Bone marrow (tissue), 2 donors: ENCODE measurements around the gene RFFL.

ENCODE experiments used
- DNase-seq, 2 donors: peaks; one replicate each; lab custom pipeline; 2025; lab: John Stamatoyannopoulos, UW

The RFFL gene

GRCh38 chr17:35081638-35082037, 18.1 kb upstream of the RFFL start:
- DNase-seq = no peak

- DNase-seq = peak in 1 of 2 donors; percentile 24
Observed at GRCh38 chr17:35080536-35080935, 17.0 kb upstream of the RFFL start.

- no peak for DNase-seq
Observed at GRCh38 chr17:35079547-35080423, 16.3 kb upstream of the RFFL start.

- DNase-seq = no peak
Observed at GRCh38 chr17:35076874-35077273, 13.4 kb upstream of the RFFL start.

GRCh38 chr17:35074711-35075707, 11.5 kb upstream of the RFFL start:
- DNase-seq = no peak

- DNase-seq = no peak
Observed at GRCh38 chr17:35073991-35074627, 10.6 kb upstream of the RFFL start.

- DNase-seq = no peak
Observed at GRCh38 chr17:35073183-35073790, 9.8 kb upstream of the RFFL start.

GRCh38 chr17:35069311-35069710, 5.8 kb upstream of the RFFL start:
- no peak for DNase-seq

GRCh38 chr17:35068249-35068648, 4.7 kb upstream of the RFFL start:
- no peak for DNase-seq

GRCh38 chr17:35065880-35066279, 2.4 kb upstream of the RFFL start:
- DNase-seq = no peak

- no peak for DNase-seq
Observed at GRCh38 chr17:35064516-35065215, 1.2 kb upstream of the RFFL start.

GRCh38 chr17:35062308-35062707, 1.2 kb downstream of the RFFL start:
- DNase-seq = no peak

GRCh38 chr17:35057332-35057915, 6.1 kb downstream of the RFFL start:
- no peak for DNase-seq

- DNase-seq = no peak
Observed at GRCh38 chr17:35056013-35056412, 7.5 kb downstream of the RFFL start.

- DNase-seq = no peak
Observed at GRCh38 chr17:35053204-35053603, 10.3 kb downstream of the RFFL start.

GRCh38 chr17:35052780-35053179, 10.7 kb downstream of the RFFL start:
- no peak for DNase-seq

- no peak for DNase-seq
Observed at GRCh38 chr17:35052241-35052610, 11.3 kb downstream of the RFFL start.

GRCh38 chr17:35051579-35052240, 11.8 kb downstream of the RFFL start:
- no peak for DNase-seq

GRCh38 chr17:35051183-35051578, 12.3 kb downstream of the RFFL start:
- DNase-seq = peak in 1 of 2 donors; percentile 93

GRCh38 chr17:35050170-35050569, 13.3 kb downstream of the RFFL start:
- DNase-seq = no peak
